ENCODE measurements around the gene ATG13. TPM values are rescaled to one million over a fixed set of nuclear protein-coding genes. Genes with fewer than 3 reads are reported as not detected.
A peak's percentile ranks its signal among the peaks of the same experiment; 100 is the strongest.
"Not testable (repeated sequence)": the region's sequence is repeated elsewhere in the genome, so short reads cannot be mapped to it uniquely, and the experiment has no call there.

Gene ATG13
- total RNA-seq, 2 donors from 2014 or later, result 54.3 to 172 TPM

GRCh38 chr11:46669711-46670139, 52.4 kb downstream of the ATG13 start:
- peaks cover 1% of the 10 kb centered on the region for H3K4me1 ChIP-seq (replicated peaks)

GRCh38 chr11:46670521-46670920, 53.2 kb downstream of the ATG13 start:
- H3K27ac ChIP-seq; H3K4me1 ChIP-seq (replicated peaks); H3K4me3 ChIP-seq; intact Hi-C loops (cut with DNase I); H3K9me3 ChIP-seq; H3K27me3 ChIP-seq (replicated peaks; ENCODE audit: insufficient read depth); DNase-seq (ENCODE audit: low spot score): not testable (repeated sequence)
- 90% methylated on average over 3 of the region's 3 CpGs for WGBS
- H3K36me3 ChIP-seq, result peaks cover 4 to 12% of the 10 kb centered on the region in 2 donors

More at GRCh38 chr11:46669711-46670139, 52.4 kb downstream of the ATG13 start:
- Histone ChIP-seq H3K27me3 (replicated peaks; ENCODE audit: insufficient read depth) (no peaks in the 10 kb centered on the region), H3K36me3 (peaks cover 4 to 12% of the 10 kb centered on the region in 2 donors), H3K27ac (no peak overlapping the region), H3K4me3 (no peak overlapping the region), H3K9me3 (no peaks in the 10 kb centered on the region)
- DNase-seq (ENCODE audit: low spot score), result no peak
- intact Hi-C loops (cut with DNase I), result no loop called here
- WGBS, result 65% methylated on average over 3 of the region's 3 CpGs
- TF ChIP-seq, protein P1, sequence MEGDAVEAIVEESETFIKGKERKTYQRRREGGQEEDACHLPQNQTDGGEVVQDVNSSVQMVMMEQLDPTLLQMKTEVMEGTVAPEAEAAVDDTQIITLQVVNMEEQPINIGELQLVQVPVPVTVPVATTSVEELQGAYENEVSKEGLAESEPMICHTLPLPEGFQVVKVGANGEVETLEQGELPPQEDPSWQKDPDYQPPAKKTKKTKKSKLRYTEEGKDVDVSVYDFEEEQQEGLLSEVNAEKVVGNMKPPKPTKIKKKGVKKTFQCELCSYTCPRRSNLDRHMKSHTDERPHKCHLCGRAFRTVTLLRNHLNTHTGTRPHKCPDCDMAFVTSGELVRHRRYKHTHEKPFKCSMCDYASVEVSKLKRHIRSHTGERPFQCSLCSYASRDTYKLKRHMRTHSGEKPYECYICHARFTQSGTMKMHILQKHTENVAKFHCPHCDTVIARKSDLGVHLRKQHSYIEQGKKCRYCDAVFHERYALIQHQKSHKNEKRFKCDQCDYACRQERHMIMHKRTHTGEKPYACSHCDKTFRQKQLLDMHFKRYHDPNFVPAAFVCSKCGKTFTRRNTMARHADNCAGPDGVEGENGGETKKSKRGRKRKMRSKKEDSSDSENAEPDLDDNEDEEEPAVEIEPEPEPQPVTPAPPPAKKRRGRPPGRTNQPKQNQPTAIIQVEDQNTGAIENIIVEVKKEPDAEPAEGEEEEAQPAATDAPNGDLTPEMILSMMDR (IDR thresholded peaks at IDR 0.05), result peak in 2 of 4 experiments; percentile 9 to 32
- TF ChIP-seq POLR2AphosphoS5 (IDR thresholded peaks at IDR 0.05) (no peak), POLR2A (IDR thresholded peaks at IDR 0.05) (no peak)

GRCh38 chr11:46671958-46672315, 54.6 kb downstream of the ATG13 start:
- Histone ChIP-seq H3K27ac (no peak overlapping the region), H3K27me3 (replicated peaks; ENCODE audit: insufficient read depth) (no peaks in the 10 kb centered on the region), H3K9me3 (no peaks in the 10 kb centered on the region), H3K36me3 (peaks cover 4 to 12% of the 10 kb centered on the region in 2 donors), H3K4me3 (no peak overlapping the region), H3K4me1 (replicated peaks) (peaks cover 11% of the 10 kb centered on the region)
- no peak for DNase-seq (ENCODE audit: low spot score)
- no peak for TF ChIP-seq POLR2AphosphoS5 (IDR thresholded peaks at IDR 0.05)
- TF ChIP-seq, protein P1 (IDR thresholded peaks at IDR 0.05), result no peak
- TF ChIP-seq POLR2A (IDR thresholded peaks at IDR 0.05), result no peak
- WGBS, result 91% methylated on average over 10 of the region's 10 CpGs
- intact Hi-C loops (cut with DNase I), result no loop called here

DNA sequence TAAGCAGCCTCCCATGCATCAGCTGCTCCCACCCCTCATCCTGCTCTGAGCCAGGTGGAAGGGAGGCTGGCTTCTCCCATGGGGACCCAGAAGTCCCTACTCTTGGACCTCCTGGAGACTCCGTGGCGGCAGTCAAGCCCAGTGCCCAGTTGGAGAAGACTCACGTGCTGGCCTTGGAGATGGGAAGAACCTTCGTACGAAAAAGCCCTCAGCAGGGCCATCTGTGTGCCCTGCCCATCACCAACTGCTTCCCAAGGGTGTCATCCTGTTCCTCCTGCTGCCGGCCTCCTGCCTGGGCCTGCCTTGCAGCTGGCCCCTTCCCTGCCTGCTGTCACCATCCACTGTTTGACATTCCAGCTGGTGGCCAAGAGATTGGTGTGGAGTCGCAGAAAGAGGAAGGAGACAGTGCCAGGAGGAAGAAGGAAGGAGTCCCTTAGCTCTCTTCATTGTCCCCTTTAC, 55.1 kb downstream of the ATG13 start:
- Histone ChIP-seq H3K4me1 (replicated peaks) (peaks cover 11% of the 10 kb centered on the region), H3K36me3 (peaks cover 4 to 12% of the 10 kb centered on the region in 2 donors), H3K27me3 (replicated peaks; ENCODE audit: insufficient read depth) (no peaks in the 10 kb centered on the region), H3K27ac (no peak overlapping the region), H3K4me3 (no peak overlapping the region), H3K9me3 (no peaks in the 10 kb centered on the region)
- WGBS, result 61% methylated on average over 7 of the region's 7 CpGs
- no peak for DNase-seq (ENCODE audit: low spot score)
- no peak for TF ChIP-seq POLR2AphosphoS5 (IDR thresholded peaks at IDR 0.05)
- intact Hi-C loops (cut with DNase I), result no loop called here

DNA sequence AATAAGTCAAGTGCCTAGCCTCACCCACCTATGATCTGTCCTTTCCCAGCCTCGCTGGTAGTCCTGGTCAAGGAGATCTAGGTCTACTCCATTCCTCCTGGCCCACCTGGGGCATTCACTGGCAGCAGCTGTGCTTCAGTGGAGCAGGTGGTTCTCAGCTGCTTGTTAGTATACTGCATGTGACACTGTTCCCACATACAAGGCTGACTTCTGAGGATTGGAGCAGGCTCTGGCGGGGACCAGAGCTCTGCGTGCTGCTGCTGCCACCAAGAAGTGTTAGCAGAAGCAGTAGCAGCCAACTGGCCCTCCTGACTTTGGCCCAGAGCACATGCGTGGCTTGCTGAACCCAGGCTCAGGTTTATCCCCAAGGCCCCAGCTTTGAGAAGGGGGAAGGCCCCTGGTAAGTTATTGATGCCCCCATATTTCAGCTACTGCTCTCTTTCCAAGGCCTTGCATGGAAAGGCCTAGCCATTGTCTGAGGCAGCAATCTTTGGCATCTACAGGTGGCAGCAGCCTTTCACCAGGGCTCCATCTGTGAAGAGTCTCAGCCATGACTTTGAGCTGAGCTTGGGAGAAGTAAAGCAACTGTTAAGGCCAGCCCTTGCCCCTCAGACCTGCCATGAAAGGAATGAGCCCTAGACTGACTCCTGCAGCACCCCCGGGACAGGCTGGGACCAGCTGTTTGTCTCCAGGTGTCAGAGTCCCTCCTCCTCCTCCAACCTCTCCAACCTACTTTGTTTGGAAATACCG, 56.5 kb downstream of the ATG13 start:
- Histone ChIP-seq H3K4me3 (no peak overlapping the region), H3K27me3 (replicated peaks; ENCODE audit: insufficient read depth) (no peaks in the 10 kb centered on the region), H3K36me3 (peaks cover 7 to 18% of the 10 kb centered on the region in 2 donors), H3K9me3 (no peaks in the 10 kb centered on the region), H3K27ac (peak overlapping the region; percentile 68 to 75), H3K4me1 (replicated peaks) (peaks cover 11% of the 10 kb centered on the region)
- no peak for DNase-seq (ENCODE audit: low spot score)
- intact Hi-C loops (cut with DNase I), result no loop called here
- TF ChIP-seq POLR2A (IDR thresholded peaks at IDR 0.05) (no peak), POLR2AphosphoS5 (IDR thresholded peaks at IDR 0.05) (no peak)
- TF ChIP-seq, protein P1 (IDR thresholded peaks at IDR 0.05), result no peak
- WGBS, result 59% methylated on average over 6 of the region's 6 CpGs
